DOHH2 (cell line): ENCODE data around the gene GLDN.

ENCODE experiments used
- EZH2phosphoT487 ChIP-seq: fragments of 200-600 bp; sonication (generic); IDR thresholded peaks from 2 replicates; pipeline ENCODE4 v1.6.1; 2017; ENCODE audit warnings: borderline replicate concordance, mild to moderate bottlenecking, antibody characterized with exemption, low read length, moderate library complexity, mixed read lengths
- TF ChIP-seq, protein P1 (sequence below): fragments of 200-600 bp; sonication (generic); IDR thresholded peaks from one replicate; pipeline ENCODE4 v1.5.1; 2014; ENCODE audit warnings: antibody characterized with exemption, mild to moderate bottlenecking, low read depth, low read length; ENCODE audit not compliant: poor library complexity, severe bottlenecking

DNA sequence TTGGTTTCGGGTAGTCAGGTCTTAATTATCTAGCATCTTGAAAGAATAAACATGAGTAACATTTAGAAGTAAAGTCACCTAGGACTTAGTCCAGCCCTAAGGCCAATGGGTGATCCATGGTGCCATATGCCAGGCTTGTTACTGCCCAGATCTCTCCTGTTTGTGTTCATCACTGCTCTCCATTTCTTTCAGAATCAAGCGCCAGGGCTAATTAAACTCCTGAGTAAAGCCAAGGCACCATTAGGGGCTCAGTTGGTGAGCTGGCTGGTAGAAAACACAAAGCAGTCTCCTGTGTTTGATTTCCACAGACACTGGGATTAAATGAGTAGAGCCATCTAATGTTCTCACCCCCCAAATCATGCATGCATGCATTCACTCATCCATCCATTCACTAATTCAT lies 14.4 kb upstream of the GLDN start:
- TF ChIP-seq, protein P1, sequence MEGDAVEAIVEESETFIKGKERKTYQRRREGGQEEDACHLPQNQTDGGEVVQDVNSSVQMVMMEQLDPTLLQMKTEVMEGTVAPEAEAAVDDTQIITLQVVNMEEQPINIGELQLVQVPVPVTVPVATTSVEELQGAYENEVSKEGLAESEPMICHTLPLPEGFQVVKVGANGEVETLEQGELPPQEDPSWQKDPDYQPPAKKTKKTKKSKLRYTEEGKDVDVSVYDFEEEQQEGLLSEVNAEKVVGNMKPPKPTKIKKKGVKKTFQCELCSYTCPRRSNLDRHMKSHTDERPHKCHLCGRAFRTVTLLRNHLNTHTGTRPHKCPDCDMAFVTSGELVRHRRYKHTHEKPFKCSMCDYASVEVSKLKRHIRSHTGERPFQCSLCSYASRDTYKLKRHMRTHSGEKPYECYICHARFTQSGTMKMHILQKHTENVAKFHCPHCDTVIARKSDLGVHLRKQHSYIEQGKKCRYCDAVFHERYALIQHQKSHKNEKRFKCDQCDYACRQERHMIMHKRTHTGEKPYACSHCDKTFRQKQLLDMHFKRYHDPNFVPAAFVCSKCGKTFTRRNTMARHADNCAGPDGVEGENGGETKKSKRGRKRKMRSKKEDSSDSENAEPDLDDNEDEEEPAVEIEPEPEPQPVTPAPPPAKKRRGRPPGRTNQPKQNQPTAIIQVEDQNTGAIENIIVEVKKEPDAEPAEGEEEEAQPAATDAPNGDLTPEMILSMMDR: no peak
- no peak for TF ChIP-seq EZH2phosphoT487
